GM19240 (cell line): ENCODE measurements around the gene ZBED5.
"Not testable (repeated sequence)": the region's sequence is repeated elsewhere in the genome, so short reads cannot be mapped to it uniquely, and the experiment has no call there.

Experiments
- DNase-seq: peaks from one replicate; pipeline ENCODE4 v3.0.0; 2011; ENCODE audit warnings: low spot score; ENCODE audit not compliant: insufficient read length

ZBED5 gene

DNA sequence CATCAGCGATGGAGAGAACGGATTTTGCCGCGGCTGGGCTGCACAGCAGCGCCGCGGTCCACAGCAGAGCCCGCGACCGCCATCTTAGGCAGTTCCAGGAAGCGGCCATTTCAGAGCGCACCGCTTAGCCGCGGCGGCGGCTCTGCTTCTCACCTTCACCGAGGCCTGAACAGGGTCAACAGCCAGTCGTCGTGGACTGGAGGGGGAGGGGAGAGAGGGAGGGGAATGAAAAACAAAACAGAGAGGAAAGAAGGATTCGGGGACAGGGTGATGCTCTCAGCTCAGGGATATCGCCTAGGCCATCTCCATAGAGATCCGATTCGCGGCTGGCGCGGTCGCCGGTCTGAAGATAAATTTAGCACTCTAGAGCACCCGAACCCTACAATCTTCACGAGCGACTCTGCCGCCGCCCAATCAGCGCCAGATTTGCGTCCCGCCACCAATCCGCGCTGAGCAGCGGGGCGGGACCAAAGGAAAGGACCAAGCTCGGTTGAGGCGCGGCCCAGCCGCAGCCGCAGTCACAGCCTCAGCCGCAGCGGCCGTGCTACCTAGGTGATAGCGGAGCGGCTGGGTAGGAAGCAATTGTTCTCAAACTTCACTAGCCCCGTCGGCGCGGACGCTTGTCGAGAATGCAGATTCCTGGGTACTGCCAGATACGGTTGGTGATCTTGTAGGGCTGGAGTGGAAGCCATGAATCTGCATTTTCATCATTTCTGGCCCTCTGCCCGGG is at the start of gene ZBED5:
TSS of gene ZBED5 (minus strand) at position 345 of the 730 bp plus-strand sequence. CDS start 3,108 bp downstream, outside the sequence.
- peak; percentile 43 for DNase-seq

- no peak for DNase-seq
Measured at GRCh38 chr11:10906521-10906920, 48.7 kb upstream of the ZBED5 start.

DNA sequence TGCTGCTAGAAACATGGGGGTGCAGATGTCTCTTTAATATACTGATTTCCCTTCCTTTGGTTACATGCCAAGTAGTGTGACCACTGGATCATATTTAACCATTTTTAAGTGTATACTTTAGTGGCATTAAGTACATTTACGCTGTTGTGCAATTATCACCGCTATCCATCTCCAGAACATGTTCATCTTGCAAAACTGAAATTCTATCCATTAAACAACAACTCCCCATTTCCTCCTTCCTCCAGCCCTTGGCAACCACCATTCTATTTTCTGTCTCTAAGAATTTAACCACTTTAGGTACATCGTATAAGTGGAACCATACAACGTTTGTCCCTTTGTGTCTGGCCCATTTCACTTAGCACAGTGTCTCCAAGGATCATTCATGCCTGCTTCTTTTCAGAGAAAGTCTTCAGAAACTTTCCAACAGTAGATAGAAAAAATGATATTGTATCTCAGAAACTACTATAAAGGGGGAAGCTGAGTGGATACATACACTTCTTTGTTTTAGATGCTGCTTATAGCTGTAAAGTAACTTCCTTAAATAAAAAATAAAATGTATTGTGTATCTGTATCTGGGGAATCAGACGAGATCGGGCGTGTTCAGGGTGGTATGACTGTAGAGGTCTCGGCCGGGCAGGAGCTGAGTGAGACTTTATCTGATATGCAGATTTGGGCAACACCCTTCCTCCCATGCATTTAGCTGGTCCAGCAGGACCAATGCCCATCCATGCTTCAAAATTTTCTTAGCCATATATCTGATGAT is 44.6 kb upstream of the ZBED5 start:
- no peak for DNase-seq

DNA sequence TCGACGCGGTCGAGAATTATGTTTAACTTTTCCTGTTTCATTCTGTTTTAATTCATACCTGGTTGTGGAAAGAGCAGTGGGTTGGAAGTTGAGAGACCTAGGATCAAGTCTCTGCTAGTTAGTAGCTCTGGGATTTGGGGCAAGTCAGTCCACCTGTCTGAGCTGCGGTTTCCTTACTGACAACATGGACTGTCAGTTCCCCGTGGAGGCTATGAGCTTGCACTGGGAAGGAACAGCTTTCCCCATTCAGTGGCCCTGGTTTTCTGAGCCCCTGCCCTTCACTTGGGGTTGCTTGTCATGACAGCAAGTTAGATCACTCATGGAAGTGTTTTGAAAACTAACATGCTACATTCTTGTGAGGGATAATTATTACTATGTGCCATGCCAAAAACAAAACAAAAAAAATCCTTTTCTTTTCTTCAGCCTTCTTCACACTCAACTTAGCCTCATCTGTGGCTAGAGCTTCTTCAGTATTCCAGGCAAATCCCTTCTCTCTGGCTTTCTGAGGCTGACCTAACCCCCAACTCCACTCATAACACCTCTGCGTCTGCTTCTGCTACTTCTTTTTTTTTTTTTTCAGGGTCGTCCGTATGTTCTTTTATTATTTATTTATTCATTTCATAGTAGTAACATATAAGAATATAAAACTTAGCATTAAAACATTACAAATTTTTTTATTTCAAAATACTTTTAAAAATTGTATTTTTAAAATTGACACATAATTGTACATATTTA is 43.0 kb upstream of the ZBED5 start:
- DNase-seq, result no peak

- no peak for DNase-seq
Measured at GRCh38 chr11:10899121-10899830, 41.4 kb upstream of the ZBED5 start.

- DNase-seq, result no peak
Measured at GRCh38 chr11:10898763-10899025, 40.8 kb upstream of the ZBED5 start.

DNA sequence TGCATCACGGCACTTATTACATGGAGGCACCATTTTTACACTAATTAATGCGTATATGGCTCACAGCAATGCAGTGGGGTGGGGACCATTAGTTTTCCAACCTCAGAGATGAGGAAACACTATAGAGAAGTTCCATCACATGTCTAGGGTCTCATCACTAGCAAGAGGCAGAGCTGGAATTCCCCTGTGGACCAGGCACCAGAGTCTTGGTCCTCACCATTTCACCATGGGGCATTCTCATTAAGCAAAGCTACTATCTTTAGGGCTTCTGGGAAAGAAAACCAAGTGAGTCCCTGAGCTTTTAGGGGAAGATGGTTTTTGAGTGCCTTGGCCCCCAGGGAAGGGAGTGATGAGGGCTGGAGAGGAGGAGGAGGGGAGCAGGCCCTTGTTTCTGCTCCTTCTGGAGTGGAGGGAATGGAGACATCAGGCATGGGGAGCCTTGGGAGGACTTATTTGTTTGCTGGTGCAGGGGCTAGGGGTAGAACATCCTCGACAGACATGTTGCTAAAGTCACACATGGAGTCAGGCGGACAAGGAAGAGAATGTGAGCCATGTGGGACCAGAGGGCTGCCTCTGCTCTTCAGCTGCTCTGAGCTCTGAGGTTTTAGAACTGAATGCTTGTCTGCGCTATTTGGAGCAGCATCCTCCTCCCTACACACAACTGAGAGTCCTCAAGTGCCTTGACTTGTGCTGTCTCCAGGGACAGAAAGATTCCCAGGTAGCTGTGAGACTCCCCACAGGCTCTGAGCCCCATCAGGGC is 40.3 kb upstream of the ZBED5 start:
- DNase-seq, result no peak

- no peak for DNase-seq
Measured at GRCh38 chr11:10897150-10897549, 39.3 kb upstream of the ZBED5 start.

GRCh38 chr11:10896493-10896892 is 38.6 kb upstream of the ZBED5 start:
- no peak for DNase-seq

DNA sequence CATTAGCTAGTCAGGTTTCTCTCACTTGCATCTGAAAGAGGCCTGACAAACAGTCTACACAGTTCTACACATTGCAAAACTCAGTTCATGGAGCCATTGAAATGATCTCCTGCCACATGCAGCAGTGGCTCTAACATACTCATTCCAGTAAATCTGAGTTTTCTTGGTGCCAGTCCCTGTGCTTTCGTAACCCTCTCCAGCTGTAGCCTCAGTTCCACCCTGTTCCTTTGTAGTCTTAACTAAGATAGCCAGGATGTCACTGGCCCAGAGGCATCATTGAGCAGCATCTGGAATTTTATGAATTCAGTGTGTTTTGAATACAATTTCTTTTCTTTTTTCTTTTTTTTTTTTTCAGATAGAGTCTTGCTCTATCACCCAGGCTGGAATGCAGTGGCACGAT is 37.4 kb upstream of the ZBED5 start:
- DNase-seq, result no peak

DNA sequence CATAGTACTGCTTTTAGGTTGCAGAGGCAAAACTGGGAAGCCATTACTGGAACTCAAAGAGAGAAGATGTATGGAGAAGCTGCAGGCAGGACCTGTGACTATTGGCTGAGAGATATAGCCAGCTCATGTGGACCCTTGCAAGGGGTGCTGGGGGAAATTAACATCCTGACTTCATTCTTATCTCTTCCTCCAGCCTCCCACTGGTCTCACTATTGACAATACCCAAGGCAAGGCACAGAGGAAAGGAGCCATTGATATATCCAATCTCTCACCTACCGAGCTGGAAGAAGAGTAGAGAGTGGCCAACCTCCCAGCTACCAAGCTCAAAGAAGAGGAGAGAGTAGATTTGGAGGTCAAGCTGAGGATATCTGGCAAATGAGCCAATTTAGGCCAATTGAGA is 36.8 kb upstream of the ZBED5 start:
- DNase-seq, result no peak

GRCh38 chr11:10893714-10894151 is 35.9 kb upstream of the ZBED5 start:
- no peak for DNase-seq

- DNase-seq, result no peak
Measured at GRCh38 chr11:10892250-10892649, 34.4 kb upstream of the ZBED5 start.

GRCh38 chr11:10891151-10891720 is 33.4 kb upstream of the ZBED5 start:
- no peak for DNase-seq

GRCh38 chr11:10890083-10890482 is 32.2 kb upstream of the ZBED5 start:
- not testable (repeated sequence) for DNase-seq

GRCh38 chr11:10887307-10887706 is 29.5 kb upstream of the ZBED5 start:
- DNase-seq, result no peak

DNA sequence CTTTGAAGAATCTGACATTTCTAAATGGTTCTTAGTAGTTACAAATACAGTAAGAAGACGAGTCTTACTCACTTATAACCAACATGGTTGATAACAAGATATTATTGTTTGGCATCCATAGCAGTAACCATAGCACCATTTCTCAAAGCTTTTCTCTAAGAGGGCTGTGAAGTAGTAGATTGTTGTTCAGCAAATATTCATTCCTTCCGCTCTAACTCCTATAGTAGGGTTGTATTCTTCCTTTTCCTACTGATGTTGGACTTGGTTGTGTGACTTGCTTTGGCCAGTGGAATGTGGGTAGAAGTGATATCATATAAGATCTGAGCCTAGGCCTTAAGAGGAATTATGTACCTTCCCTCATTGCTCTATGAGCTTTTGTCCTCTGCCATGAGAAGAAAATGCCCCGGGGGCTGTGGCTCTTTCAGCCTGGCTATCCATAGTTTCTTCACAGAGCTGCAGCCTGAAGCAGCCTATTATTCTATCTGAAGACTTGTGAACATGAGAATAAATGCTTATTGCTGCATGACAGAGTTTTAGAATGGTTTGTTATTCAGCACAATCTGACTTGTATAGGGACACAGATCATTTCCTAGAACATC is 28.9 kb upstream of the ZBED5 start:
- DNase-seq, result no peak

DNA sequence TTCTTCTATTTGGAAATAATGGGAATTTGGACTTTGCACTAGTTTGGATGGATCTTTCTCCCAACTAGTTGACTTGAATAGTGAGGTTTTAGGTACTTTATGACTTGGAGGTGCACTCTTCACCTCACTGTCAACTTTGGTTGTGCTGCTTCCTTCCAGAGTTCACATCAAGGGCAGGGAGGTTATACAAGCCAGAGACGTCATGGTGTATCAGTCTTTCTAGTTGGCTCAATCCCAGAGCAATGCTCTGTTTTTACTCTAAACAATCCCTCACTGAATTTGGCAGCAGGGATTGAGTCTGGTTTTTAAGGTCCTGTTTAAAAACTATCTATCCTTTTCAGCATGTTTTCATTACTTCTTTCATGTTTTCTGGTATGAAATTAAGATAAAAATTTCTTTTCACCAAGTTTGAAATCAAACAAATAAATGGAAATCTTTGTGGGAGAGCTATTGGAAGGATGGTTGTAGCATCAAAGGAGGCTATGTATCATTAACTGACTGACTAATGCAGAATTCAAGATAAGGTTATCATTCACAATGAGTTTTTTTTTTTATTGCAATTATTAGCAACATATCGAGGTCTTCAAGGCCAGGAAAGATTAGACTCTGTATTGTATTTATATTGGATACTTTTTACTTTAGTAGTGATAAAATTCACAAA is 28.0 kb upstream of the ZBED5 start:
- DNase-seq, result no peak

DNA sequence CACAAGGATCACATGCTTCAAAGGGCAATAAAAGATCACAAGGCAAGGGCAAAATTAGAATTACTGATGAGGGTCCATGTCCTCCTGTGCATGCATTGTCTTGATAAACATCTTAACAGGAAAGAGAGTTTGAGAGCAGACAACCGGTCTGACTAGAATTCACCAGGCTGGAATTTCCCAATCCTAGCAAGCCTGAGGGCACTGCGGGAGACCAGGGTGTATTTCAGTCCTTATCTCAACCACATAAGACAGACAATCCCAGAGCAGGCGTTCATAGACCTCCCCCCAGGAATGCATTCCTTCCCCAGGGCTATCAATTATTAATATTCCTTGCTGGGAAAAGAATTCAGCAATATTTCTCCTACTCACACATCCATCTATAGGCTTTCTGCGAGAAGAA is 26.4 kb upstream of the ZBED5 start:
- DNase-seq, result not testable (repeated sequence)

- no peak for DNase-seq
Measured at GRCh38 chr11:10881892-10882291, 24.0 kb upstream of the ZBED5 start.
